ENCODE data around the gene DOCK1.

DOCK1 gene

DNA sequence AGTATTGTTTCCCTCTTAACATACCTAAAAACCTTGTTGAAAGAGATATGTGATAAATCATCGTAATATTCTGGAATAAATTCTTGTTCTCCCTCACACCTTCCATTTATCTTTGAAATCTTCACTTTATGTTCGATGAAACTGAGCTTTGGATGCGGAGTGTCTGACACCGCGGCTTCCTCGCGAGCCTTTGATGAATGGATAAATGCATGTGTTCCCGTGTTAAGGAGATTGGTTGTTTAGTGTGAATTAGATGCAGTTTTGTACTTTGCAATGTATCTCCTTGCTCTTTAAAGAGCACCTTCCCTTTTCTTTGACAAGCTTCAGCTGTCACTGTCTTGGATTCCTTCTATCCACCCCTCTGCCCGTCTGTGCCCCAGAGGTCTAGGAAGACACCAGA lies 138.1 kb downstream of the DOCK1 start:
- no peak for DNase-seq

DNA sequence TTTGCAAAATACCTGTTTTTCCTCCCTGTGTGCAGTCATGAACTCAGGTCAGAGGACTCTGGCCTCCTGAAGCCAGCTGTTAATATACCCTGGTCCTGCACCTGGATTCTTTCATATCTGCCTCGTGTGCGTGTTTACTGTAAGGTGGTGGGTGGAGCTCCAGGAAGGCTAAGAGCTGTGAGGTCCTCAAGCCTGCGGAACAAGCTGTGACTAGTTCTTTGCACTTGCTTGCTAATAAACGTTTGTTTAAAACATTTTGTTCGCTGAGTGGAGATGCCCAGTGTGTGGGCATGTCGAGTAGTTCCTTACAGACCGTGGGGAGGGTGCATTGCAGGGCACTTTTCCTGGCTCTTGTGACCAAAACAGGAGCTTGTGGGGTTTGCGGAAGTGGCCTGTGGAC lies 139.0 kb downstream of the DOCK1 start:
- no peak for DNase-seq

DNA sequence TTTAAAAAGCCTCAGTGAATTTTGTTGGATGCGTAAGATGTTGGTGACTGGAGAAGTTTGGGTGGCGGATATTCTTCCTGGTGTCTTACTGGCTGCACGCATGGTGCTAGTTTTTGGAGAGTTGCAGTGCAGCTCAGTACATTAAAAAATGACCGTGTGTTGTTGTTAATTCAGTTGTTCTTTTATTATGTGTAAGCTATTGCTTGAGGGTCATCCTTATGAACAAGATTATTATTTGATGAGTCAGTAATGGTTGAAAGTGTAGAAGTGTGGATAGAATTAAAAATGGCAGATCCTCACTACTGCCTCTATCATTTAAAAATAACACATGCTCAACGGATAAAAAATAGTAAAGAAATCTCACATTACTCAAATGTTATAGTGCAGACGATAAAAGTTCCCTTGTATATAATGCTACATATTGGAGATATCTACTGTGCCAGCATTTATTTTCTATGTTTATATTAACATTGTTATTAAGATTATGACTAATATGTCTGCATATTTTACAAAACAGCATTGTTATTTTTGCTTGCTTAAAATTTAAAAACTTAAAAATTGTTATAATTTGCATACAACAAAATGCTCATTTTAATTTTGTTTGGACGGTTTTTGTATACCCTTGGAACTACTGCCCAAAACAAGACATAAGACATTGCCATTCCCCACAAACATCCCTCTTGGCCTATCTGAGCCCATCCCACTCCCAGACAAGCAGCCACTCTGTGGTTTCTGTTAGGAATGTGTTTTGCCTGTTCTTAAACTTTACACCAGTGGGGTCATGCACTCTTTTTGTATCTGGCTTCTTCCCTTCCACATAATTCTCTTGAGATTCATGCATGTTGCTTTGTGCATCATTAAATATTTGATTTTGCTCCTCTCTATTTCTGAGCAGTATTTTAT lies 142.0 kb downstream of the DOCK1 start:
- DNase-seq = no peak

DNA sequence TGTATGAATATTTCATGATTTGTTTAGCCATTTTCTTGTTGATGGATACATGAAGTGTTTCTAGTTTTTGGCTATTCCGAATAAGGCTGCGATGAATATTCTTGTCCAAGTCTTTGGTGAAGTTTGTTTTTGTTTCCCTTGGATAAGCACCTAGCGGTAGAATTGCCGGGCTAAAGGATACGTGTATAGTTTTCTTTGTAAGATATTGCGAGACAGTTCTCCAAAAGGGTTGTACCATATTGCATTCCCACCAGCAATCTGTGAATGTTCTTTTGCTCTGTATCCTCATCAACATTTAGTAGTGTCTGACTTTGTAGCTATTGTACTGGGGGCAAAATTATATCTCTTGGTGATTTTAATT lies 142.6 kb downstream of the DOCK1 start:
- DNase-seq = no peak

DNA sequence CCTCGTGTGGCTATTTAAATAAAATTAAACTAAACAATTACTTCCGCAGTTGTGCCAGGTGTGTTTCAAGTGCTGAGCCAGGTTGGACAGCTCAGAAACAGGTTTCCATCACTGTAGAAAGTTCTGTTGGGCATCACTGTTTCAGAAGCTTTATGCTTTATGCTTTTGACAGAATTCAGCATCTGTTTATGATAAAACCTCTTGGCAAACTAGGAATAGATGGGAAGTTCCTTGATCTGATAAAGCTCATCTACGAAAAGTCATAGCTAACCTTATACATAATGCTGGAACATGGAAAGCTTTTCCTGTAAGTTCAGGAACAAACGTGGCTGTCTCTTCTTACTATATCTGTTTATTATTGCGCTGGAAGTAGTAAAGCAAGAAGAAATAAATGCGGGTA lies 143.4 kb downstream of the DOCK1 start:
- no peak for DNase-seq

DNA sequence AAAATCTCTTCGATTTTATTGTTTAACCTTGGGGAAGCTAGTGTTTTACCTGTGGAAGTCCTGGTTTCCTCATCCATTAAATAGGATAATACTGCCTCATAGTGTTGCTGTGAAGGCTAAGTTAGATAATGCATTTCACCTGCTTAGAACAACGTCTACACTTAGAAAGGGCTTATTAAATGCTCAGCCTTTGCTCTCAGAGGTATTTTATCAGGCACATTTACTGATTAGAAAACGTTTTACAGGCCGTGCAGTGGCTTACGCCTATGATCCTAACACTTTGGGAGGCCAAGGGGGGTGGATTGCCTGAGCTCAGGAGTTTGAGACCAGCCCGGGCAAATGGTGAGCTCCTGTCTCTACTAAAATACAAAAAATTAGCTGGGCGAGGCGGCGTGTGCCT lies 146.8 kb downstream of the DOCK1 start:
- DNase-seq = no peak

DNA sequence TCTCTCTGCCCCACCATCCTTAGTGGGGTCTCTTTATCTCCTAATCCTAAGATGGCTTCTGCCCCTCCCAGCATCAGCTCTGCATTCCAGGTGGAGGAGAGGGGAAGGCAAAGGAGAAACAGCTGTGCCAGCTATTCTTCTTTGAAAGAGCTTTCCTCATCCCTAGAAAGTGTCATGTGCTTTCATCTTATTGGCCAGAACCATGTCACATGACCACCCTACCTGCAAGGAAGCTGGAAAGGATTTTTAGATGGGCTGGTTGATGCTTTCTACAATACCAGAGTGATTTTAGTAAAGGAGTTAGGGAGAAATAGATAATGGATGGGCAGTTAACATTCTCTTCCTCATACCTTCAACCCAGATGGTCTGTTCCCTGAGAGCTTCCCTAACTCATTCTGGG lies 150.0 kb downstream of the DOCK1 start:
- no peak for DNase-seq

DNA sequence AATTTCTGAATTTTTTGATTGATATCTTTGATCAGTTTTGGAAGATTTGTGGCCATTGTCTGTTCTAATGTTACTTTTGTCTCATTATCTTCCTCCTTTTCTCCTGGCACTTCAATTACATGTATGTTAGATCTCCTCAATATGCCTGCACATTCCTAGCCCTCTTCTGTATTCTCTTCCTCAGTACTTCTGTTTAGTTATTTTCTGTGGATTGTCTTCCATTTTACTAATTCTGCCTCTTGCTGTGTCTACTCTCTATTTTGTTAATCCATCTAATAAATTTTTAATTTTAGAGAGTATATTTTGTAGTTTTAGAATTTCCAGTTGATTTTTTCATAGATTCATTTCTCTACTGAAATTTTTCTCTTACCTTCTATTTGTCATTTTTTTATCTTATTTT lies 154.1 kb downstream of the DOCK1 start:
- no peak for DNase-seq

DNA sequence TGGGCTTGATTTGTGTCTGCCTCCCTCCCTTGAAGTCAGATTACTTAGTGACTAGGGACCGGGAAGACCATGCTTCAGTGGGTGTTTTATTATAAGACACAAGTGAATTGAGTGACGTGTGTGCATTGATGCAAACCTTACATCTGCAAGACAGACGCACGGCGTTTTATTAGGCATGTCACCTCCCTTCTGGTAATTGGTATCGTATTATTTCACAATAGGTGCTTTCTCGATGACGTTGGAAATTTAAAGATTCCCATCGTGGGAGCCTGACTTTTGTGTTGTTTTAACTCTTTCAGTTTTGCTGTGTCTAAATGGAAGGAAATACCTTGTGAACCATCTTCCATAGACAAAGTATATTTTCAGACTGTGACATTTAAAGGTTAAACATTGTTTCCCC lies 158.5 kb downstream of the DOCK1 start:
- DNase-seq = no peak

DNA sequence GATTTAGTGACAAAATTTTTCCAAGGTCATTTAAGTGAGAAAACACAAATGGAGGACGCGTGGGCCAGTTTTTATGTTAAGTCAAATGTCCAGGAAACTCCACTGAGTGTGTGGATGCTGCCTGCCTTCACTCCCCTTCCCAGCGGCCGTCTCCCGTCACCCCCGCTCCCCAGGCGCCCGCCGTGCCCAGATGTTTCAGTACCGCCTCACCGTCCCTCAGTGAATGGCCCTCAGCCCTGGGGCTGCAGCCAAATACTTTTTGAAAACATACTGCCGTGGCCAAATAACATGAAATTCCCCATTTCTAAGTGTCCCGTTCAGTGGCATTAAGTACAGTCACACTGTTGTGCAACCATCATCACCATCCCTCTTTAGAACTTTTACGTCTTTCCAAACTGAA lies 159.2 kb downstream of the DOCK1 start:
- DNase-seq = no peak

DNA sequence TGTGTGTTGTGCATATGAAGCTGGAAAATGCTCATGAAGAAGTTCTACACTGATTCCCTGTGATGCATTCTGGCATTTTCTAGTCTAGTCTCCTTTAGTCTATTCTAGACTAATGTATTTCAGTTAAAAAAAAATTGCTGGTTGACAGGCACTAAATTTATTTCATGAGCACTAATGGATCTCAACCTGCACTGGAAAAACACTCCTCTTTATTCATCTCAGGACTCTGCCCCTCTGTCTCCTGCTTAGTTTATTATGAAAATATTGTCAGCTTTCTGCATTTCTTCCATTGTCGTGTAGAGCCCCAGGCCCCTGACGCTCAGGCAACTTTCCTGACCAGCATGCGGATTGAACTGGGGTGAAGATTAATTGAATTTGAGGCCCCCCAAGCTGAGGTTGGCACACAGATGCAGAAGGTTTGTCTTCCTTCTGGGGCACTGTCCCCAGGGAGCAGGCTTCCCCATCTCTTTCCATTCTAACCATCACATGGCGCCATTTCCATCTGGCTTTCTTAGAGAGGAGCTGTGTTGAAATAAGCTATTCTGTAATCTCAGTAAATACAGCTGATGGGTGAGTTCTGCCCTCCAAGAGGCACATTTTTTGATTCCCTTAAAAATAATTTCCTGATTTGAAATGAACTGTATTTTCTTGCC lies 162.4 kb downstream of the DOCK1 start:
- no peak for DNase-seq

DNA sequence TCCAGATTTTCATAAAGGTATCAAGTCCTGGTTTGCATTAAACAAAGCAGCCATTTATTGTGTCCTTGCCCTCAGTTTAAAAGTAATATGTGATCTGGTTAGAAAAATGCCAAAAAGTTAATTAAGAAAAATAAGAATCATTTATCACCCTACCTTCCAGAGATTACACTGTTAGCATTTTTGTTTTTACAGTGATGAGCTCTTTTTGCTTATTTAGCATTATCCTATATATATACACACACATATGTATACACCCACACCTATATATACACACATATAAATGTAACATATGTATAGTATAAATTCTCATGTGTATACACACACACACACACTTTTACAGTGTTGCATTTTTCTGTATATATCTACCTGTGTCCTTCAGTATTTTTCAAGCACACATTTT lies 163.3 kb downstream of the DOCK1 start:
- DNase-seq = no peak

DNA sequence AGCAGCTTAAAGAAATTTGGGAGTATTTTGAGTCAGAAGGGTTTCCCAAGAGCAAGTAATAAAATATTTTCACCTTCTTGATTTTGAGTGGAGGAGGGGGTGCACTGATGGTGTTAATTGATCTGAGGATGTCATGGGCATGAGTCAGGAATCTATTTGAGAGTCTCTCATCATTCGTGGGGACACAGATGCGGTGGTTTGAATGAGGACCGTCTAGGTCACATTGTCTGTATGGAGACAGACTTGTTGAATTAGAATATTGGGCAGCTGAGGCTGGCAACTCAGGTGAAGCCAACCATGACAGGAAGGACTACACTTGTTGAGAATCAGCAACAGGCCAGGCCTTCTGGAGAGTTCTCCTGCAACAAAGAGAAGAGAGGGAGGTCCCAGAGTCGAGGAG lies 164.2 kb downstream of the DOCK1 start:
- DNase-seq = no peak

DNA sequence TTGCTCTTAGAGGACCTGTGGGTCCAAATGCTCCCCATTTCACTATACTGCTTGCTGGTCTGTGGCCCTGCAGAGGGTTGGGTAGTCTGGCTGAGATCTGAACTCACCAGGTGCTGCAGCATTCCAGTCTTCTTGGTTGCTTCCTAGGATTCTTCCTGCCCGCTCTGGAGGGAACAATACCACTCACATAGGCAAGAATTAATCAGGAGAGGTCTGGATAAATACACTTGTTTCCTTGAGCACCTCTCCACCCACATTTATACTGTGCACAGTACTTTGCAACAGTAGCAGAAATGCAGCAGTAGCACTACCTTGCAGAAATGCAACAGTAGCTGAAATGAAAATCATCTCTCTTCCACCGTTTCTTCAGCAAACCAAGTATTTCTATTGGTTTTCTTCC lies 165.9 kb downstream of the DOCK1 start:
- no peak for DNase-seq

DNA sequence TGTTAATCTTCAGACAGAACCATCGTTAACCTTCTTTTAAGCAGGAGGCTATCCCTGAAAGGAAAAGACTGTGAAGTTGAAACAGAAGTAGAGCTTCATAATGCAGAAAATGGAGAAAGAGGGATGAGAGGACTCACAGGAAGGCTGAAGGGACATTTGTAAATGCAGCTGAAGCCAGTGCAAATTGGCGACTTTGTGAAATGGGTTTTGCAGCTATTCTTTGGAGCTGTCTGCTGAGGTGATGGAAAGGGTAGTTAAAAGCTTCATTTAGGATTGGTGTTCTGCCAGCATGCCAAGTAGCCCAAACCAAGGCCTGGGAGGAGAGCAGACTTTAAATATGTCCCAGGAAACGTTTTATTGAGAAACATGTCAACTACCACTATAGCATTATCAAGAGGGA lies 168.4 kb downstream of the DOCK1 start:
- DNase-seq = no peak

DNA sequence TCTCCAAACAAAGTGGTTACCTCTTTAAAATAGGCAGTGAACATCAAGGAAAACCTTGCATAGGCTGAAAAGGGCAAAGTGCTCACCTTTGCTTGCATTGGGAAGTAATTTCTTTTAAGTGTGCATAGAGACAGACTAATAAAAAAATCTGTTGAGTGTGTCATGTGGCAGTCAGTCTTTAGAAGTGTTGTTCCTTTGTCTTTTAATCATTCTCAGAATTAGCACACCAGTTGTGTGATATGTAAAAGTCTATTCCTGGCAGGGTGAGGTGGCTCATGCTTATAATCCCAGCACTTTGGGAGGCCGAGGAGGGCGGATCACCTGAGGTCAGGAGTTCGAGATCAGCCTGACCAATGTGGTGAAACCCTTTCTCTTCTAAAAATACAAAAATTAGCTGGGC lies 174.2 kb downstream of the DOCK1 start:
- no peak for DNase-seq

DNA sequence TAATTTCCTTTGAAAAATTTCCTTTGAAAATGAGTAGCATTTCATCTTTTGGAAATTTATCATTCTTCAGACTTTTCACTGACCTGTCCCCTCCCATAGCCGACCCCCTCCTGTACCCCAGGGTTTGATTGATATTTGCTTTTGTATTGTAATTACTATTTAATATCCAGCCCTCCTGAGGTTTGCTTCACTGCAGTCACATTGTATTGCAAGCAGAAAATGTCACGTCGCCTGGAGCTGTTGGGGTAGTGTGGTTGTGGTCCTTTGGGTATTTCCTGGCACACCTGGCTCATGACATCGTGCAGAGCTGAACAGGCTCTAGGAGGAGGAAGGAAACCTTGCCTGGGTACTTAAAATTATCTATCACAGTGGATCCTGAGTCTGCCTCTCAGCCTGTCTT lies 175.1 kb downstream of the DOCK1 start:
- no peak for DNase-seq

DNA sequence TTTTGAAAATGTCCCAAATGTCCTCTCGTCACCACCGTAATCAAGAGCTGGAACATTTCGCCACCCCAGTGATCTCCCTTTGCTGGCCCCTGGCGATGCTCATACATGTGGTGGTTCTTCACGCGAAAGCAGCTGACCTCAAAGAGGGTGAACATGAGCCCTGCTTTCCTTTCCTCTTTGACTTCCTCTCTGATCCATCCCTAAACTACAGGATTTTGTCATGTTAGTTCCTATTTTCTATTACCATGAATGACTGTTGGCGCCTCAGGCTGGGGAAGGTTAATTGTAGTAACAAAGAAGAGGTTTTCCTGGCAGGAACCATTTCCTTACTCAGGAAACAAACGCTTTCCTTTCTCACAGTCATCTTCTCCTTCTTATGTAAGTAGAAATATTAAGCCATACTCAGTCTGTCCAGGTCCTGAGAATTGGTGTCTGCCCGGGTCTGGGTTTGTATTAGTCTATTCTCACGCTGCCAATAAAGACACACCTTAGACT lies 176.7 kb downstream of the DOCK1 start:
- no peak for DNase-seq

DNA sequence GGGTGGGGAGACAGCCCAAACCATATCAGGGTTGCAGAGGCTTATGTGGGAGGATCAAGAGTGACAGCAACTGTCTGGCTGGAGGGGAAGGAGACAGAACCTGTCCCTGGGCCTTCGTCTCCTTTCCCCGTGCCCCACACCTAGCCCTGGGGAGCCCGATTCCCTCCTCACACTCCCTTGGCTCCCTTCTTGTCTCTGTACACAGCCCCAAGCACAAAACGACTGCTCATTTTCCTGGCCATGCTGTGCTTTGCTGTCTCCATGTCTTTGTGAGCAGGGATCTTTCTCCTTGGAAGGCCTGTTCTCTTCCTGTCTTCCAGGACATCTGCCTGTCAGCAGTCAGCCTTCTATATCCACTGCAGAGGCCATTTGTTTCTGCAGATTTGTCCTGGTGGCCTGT lies 177.4 kb downstream of the DOCK1 start:
- no peak for DNase-seq

DNA sequence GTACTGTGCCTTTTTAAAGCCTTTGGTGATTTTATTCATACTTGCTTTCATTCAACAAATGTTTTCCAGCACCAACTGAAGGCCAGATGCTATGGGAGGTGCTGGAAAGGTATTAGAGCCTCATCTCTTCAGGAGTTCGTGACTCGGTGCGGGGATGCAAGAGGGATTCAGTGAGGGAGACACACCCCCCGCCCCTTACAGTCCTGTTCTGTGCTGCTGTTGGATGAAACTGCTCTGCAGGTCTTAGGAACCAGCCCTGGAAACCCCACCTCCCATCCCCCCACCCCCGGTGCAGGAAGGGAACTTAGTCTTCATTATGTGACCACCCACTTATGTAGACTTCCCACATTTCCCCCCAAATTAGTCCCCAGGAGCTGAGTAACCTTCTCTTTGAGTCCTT lies 180.7 kb downstream of the DOCK1 start:
- DNase-seq = no peak

DNA sequence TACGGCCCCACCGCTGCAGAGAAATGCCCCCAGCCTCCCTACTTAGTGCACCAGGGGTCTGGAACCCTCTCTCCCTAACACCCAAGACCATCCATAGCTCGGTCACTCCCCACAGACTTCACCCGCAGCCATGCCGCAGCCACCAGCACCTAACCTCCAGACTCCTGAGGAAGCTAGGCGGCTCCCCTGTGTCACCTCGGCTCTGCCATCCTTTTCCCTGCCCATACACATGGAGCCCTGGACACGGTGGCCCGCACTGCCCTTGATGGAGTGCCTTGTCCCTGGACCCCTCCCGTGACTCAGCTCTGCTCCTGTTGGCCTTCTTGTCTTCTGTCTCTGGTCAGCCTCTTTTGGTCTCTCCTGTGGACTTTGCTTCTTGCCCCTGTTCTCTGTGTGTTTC lies 183.7 kb downstream of the DOCK1 start:
- DNase-seq = no peak

DNA sequence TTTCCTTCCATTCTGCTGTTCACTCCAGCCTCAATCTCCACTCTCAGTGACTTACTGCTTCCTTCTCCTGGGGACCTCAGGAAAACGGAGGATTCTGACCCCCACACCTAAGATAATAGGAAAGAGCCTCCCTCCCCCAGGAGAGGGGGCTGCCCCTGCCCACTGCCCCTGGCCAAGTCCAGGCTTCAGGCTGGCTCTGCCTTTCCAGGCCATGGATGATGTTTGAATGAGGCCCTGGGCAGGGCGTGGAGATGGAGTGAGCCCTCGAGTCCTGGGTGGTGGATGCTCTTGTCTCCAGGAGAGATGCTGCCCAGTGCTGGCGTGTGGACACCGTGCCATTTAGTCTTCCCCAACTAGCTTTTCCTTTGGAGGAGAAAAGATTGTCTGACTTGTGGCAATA lies 184.2 kb downstream of the DOCK1 start:
- no peak for DNase-seq

DNA sequence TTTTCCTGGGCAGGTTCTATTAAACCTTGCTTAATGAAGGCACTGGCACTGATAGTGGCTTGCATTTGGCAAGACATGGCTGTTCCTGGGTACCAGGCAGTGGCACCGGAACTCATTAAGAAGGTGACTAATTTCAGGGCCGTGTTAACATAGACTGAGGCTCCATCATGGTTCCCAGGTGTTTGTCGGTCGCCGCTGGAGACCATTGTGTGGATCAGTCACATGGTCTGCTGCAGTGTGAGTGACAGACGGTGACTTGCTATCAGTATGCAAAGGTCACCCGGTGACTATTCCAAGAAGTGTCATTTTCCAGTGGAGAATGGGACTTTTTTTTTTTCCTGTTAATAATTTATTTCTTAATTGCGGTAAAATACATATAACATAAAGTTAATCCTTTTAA lies 184.9 kb downstream of the DOCK1 start:
- DNase-seq = no peak

DNA sequence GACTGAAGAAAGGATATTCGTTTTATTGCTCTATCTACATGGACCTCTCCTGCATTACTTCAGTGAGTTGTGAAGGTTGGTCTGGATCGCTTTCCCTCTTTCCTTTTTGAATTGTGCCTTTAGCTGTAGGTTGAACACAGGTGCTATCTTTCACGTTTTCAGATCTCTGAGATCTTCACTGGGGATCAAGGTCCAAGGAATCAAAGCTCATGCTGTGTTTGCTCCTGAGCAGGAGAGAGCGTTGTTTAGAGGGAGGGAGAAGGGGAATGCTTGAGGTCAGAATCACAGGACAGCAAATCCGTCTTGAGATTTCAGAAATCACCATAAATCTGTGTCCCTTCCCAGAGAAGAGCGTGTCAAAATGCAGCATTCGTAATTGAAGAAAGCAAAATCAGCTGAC lies 186.1 kb downstream of the DOCK1 start:
- DNase-seq = no peak

DNA sequence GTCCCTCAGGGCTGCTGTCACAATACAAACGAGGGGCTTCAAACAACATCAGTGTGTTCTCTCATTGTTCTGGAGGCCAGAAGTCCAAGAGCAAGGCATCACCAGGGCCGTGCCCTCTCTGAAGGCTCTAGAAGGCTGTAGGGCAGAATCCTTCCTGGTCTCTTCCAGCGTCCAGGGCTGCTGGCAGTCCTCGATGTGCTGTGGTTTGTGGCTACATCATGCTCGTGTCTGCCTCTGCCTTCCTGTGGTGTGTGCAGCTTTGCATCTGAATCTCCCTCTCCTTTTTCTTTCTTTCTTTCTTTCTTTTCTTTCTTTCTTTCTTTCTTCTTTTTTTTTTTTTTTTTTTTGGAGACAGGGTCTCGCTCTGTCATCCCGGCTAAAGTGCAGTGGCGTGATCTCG lies 187.7 kb downstream of the DOCK1 start:
- no peak for DNase-seq
